Measurements from ENCODE around the gene CHFR.
"Not testable (repeated sequence)": the region's sequence is repeated elsewhere in the genome, so short reads cannot be mapped to it uniquely, and the experiment has no call there.

CHFR gene

GRCh38 chr12:132838410-132839080 lies 48.9 kb downstream of the CHFR start:
- no peak for DNase-seq

- DNase-seq, result no peak
These were observed 49.6 kb downstream of the CHFR start for GRCh38 chr12:132837693-132838409.

GRCh38 chr12:132836795-132837331 lies 50.5 kb downstream of the CHFR start:
- DNase-seq, result no peak

- not testable (repeated sequence) for DNase-seq
These were observed 51.2 kb downstream of the CHFR start for GRCh38 chr12:132836230-132836629.

- DNase-seq, result no peak
These were observed 52.1 kb downstream of the CHFR start for GRCh38 chr12:132835076-132836025.

- peak; percentile 16 for DNase-seq
These were observed 53.2 kb downstream of the CHFR start for GRCh38 chr12:132834181-132834711.

GRCh38 chr12:132833341-132833740 lies 54.1 kb downstream of the CHFR start:
- DNase-seq, result no peak

GRCh38 chr12:132831771-132832170 lies 55.6 kb downstream of the CHFR start:
- no peak for DNase-seq

- DNase-seq, result peak; percentile 95
These were observed 58.5 kb downstream of the CHFR start, which contains the start of gene GOLGA3 for GRCh38 chr12:132828706-132829534. Gene GOLGA3 (minus strand): TSS chr12:132828869. CDS start chr12:132822128, 6,741 bp downstream.

- no peak for DNase-seq
These were observed 59.4 kb downstream of the CHFR start for GRCh38 chr12:132827763-132828703.

GRCh38 chr12:132825861-132826260 lies 61.5 kb downstream of the CHFR start:
- no peak for DNase-seq

GRCh38 chr12:132825089-132825488 lies 62.3 kb downstream of the CHFR start:
- no peak for DNase-seq

GRCh38 chr12:132824053-132824452 lies 63.4 kb downstream of the CHFR start:
- DNase-seq, result no peak

- peak; percentile 24 for DNase-seq
These were observed 68.8 kb downstream of the CHFR start for GRCh38 chr12:132818562-132818961.

- no peak for DNase-seq
These were observed 73.2 kb downstream of the CHFR start for GRCh38 chr12:132814232-132814631.

- no peak for DNase-seq
These were observed 74.0 kb downstream of the CHFR start for GRCh38 chr12:132813443-132813842.

GRCh38 chr12:132812631-132813305 lies 74.6 kb downstream of the CHFR start:
- peak; percentile 23 for DNase-seq

- DNase-seq, result peak; percentile 18
These were observed 78.0 kb downstream of the CHFR start for GRCh38 chr12:132809391-132809790.

GRCh38 chr12:132807295-132808092 lies 79.9 kb downstream of the CHFR start:
- DNase-seq, result no peak
